GM13977 (cell line): ENCODE measurements around the gene ERP29.
"Not testable (repeated sequence)": the region's sequence is repeated elsewhere in the genome, so short reads cannot be mapped to it uniquely, and the experiment has no call there.

Source experiments
- DNase-seq: peaks from one replicate; pipeline ENCODE4 v3.0.0; 2012; ENCODE audit warnings: low spot score
- in situ Hi-C: fragments of 300-500 bp; cut with MboI; formaldehyde crosslinking; loops from one replicate; pipeline ENCODE4 v1.12.0; 2022; ENCODE audit warnings: low sequenced_read_pairs, low pct_unique_long_range_greater_than_20kb, mixed read lengths, inconsistent platforms; ENCODE audit not compliant: unreplicated experiment
- TF ChIP-seq, protein P1 (sequence below): IDR thresholded peaks from 2 replicates; pipeline ENCODE4 v1.5.1; 2012; ENCODE audit warnings: mild to moderate bottlenecking, control low read depth; ENCODE audit not compliant: insufficient read depth; ENCODE audit errors: extremely low read depth, missing control alignments

Gene ERP29

GRCh38 chr12:111993292-111994150 lies 19.7 kb upstream of the ERP29 start:
- DNase-seq, result no peak
- in situ Hi-C loops, result no loop called here
- TF ChIP-seq, protein P1, sequence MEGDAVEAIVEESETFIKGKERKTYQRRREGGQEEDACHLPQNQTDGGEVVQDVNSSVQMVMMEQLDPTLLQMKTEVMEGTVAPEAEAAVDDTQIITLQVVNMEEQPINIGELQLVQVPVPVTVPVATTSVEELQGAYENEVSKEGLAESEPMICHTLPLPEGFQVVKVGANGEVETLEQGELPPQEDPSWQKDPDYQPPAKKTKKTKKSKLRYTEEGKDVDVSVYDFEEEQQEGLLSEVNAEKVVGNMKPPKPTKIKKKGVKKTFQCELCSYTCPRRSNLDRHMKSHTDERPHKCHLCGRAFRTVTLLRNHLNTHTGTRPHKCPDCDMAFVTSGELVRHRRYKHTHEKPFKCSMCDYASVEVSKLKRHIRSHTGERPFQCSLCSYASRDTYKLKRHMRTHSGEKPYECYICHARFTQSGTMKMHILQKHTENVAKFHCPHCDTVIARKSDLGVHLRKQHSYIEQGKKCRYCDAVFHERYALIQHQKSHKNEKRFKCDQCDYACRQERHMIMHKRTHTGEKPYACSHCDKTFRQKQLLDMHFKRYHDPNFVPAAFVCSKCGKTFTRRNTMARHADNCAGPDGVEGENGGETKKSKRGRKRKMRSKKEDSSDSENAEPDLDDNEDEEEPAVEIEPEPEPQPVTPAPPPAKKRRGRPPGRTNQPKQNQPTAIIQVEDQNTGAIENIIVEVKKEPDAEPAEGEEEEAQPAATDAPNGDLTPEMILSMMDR, result no peak

DNA sequence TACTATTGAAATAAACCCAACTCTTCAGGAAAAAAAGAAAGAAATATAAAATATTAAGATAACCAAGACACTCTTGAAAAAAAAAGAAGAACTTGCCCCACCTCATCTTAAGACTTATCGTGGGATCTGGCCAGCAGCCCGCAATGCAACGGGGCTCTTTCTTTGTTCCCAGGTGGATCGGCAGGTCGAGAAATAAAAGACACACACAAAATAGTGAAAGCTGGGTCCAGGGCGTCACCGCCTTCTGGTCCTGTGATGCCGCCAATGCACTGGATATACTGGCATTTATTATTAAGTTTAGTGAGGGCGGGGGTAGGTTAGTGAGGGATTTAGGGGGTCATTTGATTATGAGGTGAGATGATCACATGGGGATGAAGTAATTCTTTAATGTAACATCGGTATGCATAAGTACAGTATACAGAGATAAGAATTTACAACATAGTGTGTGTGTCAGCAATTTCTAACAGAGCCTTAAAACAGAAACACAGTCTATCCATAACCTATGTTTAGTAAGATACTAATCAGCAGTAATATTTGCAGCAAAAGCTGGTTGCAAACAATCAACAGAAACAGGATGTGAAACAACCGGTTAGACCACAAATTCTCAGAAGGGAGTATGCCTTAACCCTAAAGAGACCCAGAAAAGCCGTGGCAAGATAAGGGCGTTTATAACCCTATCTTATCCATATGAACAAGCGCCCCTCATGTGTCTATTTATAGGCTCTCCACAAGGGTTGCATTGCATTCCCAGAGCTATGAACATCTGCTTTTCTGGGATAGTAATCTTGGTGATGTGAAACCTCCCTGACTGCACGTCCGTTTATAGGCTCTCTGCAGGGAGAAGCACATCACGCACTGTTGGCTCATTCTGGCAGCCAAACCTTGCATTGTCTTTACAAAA lies 18.8 kb upstream of the ERP29 start:
- in situ Hi-C loops, DNase-seq: not testable (repeated sequence)

- TF ChIP-seq, protein P1, result no peak
- no peak for DNase-seq
- in situ Hi-C loops, result no loop called here
Measured at GRCh38 chr12:111995782-111996480, 17.3 kb upstream of the ERP29 start.

GRCh38 chr12:111997300-111997699 lies 15.9 kb upstream of the ERP29 start:
- TF ChIP-seq, protein P1, result no peak
- no peak for DNase-seq
- in situ Hi-C loops, result no loop called here

- in situ Hi-C loops, result no loop called here
- no peak for DNase-seq
- TF ChIP-seq, protein P1, result no peak
Measured at GRCh38 chr12:111998015-111998414, 15.2 kb upstream of the ERP29 start.

- in situ Hi-C loops, result not testable (repeated sequence)
Measured at GRCh38 chr12:111999129-111999528, 14.1 kb upstream of the ERP29 start.

DNA sequence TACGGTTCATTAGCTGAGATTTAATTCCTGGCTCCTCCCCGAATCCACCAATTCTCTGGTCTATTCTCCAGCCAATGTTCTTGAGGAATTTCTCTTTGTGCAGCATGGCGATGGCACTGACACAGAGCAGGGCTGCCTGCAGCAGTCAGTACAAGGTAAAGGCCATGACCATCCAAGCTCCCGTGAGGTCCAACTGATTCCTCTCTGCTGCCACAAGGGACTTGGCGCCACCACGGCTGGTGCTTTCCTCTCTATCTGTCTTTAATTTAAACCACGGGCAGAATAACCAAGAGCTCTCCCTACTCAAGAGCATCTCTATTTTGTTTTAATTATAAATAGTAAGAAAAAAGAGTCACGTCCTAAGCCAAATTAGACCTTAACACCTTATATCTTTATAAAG lies 12.4 kb upstream of the ERP29 start:
- TF ChIP-seq, protein P1, result no peak
- no peak for DNase-seq
- in situ Hi-C loops, result loop anchor here (10.0 kb wide), 1 partner anchor 46 kb away; no protein-coding TSS in a partner anchor

More at GRCh38 chr12:111999129-111999528, 14.1 kb upstream of the ERP29 start:
- DNase-seq, result not testable (repeated sequence)
